ENCODE results near the gene CCDC134.

CCDC134 gene

DNA sequence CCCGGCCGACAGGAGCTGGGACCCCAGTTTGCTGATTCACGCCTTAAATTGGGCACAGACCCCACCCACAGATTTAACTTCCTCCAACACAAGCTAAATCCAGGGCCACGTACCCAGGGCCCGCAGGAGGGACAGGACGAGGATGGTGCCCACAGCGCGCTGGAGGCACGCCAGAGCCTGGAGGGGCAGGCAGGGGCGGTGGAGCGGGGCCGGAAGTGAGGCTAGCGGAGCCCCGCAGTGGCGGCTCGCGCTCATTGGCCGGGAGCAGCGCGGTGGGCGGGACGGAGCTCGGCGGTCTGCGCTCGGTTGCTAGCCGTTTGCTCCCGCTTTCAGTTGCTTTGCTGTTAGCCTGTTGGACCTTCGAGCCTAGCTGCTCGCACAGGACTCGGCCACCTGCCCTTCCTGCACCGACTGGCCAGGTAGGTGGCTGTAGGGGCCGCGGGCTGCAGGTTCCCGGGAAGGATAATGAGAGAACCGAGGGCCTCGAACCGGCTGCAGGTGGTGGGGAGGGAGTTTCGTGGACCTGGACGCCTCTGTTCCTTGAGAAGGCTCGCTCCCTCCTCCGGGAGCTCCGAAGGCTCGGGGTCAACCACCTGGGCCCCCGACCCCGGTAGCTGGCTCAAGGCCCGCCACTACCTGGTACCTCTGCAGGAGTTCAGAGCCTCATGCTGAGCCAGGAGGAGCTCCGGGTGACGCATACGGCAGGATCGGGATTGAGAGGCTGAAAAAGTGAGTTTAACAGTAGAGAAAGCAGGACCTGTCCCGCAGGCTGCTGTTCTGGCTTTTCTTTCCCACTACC lies at the start of gene CCDC134:
Gene CCDC134, plus strand, starts transcription at position 332 of the 799 bp plus-strand sequence. CDS start 8,212 bp downstream, outside the sequence.
- FAIRE-seq = peak; percentile 47

GRCh38 chr22:41752011-41752970 lies 48.2 kb upstream of the CCDC134 start:
- FAIRE-seq = no peak

GRCh38 chr22:41753984-41754383 lies 46.5 kb upstream of the CCDC134 start:
- FAIRE-seq = no peak

DNA sequence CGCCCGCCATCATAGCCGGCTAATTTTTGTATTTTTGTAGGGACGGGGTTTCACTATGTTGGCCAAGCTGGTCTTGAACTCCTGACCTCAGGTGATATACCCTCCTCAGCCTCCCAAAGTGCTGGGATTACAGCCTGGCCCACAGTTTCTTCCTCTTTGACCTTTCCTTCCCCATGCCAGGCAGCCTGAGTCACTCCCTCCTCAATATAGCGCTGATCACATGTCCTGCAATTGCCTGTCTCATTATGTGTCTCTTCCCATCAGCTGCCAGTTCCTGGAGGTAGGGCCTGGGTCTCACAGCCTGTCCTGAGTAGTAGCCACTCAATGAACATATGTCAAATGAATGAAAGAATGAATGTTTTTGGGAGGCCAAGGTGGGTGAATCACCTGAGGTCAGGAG lies 43.0 kb upstream of the CCDC134 start:
- FAIRE-seq = no peak

GRCh38 chr22:41758231-41758630 lies 42.2 kb upstream of the CCDC134 start:
- FAIRE-seq = no peak

GRCh38 chr22:41762980-41763779 lies 37.3 kb upstream of the CCDC134 start:
- FAIRE-seq = no peak

GRCh38 chr22:41766476-41766875 lies 34.0 kb upstream of the CCDC134 start:
- FAIRE-seq = no peak

- no peak for FAIRE-seq
These were observed 32.0 kb upstream of the CCDC134 start for GRCh38 chr22:41768430-41768829.

DNA sequence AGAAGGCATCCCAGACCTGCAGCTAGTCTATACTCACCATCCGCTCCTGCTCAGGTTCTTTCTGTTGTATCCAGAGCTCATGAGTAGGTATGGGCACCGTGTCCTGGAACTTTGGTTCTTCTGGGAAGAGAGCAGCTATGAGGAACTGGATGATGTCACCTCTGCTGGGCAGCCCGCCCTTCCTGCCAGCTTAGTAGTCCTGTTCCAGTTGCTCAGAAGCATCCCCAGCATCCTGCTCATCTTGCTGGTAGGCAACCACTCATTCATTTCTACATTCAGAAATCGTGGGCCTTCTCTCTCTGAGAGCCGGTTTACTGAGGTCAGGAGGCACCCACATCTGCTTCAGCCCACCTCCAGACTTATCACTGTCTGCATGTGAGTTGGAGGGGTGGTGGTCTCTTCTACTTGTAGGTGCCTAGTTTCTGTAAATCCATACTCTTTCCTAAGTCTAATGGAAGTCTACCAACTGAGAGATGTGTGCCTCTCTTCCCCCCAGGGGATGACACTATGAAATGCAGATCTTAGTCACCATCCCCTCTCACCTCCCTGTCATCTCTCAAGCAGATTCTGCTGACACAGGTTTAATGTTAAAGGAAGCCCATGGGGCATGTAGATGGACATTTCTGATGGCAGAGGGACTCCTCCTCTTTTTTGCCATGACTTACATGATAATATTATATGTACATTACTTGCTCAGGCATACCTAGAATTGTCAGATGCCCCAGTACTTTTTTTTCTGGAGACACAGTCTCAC lies 29.6 kb upstream of the CCDC134 start:
- FAIRE-seq = no peak

- no peak for FAIRE-seq
These were observed 28.3 kb upstream of the CCDC134 start for GRCh38 chr22:41772198-41772597.

DNA sequence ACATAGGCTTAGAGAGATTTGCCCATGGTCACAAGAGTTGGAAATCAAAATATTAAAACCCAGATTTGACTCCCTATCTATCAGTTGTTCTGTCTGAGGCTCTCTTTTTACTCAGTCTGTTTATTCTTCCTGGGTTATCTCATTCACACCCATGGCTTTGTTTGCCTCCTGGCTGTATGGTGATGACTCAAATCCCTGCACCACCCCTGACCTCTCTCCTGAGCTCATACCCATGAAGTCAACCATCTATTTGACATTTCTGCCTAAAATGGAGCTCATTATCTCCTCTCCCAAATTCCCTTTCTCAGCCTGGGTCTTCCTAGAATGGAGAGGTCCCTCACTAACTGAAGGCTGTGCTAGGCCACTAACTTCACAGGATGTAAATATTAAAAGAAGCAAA lies 27.8 kb upstream of the CCDC134 start:
- no peak for FAIRE-seq

DNA sequence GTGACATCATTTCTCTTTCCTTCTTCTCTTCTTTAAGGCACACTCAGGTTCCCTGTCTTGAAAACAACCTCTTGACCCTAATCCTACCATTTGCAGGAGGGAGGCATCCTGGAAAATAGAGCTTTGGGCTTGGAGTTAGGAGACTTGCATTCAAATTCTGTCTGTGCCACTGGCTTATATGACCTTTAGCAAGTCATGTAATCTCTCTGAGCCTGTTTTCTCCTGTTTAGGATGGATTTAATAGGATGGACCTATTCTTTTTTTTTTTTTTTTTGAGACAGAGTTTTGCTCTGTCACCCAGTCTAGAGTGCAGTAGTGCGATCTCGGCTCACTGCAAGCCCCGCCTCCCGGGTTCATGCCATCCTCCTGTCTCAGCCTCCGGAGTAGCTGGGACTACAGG lies 25.1 kb upstream of the CCDC134 start:
- FAIRE-seq = no peak

DNA sequence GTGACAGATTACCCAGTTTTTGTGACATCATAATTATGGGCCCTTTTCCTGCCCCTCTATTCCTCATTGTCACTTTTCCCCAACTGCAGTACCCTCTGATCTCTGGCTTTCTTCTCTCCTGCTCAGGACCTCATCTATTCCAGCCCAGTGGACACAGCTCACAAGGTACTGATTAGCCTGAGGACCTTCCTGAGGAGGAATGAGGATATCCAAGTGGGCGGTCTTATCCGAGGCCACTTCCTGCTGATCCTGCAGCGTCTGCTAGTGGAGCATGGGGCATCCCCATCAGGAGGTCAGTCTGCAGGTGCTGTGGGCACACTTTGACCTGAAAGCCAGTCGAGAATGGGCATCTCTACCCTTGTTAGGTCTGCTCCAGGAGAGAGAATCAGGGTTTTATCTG lies 24.5 kb upstream of the CCDC134 start:
- FAIRE-seq = no peak

GRCh38 chr22:41776381-41776780 lies 24.1 kb upstream of the CCDC134 start:
- no peak for FAIRE-seq

DNA sequence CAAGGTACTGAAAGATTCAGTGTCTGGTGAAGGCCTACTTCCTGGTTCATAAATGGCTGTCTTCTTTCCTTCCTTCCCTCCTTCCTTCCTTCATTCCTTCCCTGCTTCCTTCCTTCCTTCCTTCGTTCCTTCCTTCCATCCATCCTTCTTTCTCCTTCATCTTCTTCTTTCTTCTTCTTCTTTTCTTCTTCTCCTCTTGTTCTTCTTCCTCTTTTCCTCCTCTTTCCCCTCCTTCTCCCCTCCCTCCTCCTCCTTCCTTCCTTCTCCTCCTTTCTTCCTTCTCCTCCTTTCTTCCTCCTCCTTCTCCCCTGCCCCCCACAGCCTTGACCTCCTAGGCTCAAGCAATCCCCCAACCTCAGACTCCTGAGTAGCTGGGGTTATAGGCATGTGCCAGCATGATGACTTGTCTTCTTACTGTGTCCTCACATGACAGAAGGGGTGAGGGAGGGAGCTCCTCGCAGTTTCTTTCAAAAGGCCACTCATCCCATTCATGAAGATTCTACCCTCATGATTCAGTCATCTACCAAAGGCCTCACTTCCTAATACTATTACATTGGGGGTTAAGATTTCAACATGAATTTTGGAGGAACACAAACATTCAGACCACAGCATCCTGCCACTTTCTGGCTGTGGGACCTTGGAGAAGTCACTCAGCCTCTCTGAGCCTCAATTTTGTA lies 22.6 kb upstream of the CCDC134 start:
- no peak for FAIRE-seq

DNA sequence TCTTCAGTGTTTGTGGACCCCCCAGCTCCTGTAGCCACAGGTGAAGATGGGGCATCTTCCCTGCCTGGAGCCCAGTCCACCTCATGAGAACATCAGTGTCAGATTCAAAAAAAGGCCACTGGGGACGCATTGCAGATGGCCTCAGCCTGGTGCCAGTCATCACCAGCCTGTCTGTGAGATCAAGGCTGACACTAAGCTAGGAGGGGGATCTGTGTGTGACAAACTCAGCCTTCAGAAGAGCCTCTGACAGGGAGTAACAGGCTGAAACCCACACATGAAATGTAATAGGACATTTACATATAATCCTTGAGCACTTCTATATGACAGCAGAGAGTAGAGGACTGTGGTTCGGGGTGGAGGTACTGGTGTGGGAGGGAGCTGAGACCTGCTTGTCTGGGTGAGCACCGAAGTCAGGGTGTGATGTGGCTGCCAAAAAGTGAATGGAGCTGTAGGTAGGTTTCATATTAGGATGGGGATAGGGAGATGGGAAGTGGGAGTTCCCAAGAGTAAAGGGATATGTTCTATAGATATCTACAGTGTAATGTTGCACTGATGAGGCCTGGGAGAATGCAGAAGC lies 20.5 kb upstream of the CCDC134 start:
- FAIRE-seq = no peak

- no peak for FAIRE-seq
These were observed 19.6 kb upstream of the CCDC134 start for GRCh38 chr22:41780746-41781505.

GRCh38 chr22:41781507-41781906 lies 19.0 kb upstream of the CCDC134 start:
- no peak for FAIRE-seq

DNA sequence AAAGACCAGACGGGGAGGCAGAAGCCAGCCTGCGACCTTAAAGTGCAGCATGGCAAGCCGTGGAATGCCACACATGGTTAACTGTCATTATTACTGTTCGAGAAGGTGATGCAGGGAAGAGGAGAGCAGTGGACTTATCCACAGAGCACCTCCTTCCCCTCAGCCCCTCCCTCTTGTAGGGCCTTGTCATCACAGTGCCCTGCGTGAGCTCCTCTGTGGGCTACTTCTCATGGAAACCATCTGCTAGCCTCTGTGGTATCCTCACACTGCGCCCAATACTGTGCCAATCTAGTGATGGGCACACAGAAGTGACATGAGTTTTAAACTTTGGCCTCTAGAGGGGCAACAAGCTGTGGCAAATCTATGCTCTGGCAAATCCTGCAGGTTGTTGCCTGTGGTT lies 18.2 kb upstream of the CCDC134 start:
- no peak for FAIRE-seq

GRCh38 chr22:41782751-41783150 lies 17.7 kb upstream of the CCDC134 start:
- FAIRE-seq = no peak
